HG03025 (cell line): ENCODE measurements around the gene ZKSCAN3.
A peak's percentile ranks its signal among the peaks of the same experiment; 100 is the strongest.
"Not testable (repeated sequence)": the region's sequence is repeated elsewhere in the genome, so short reads cannot be mapped to it uniquely, and the experiment has no call there.

Experiments
- ATAC-seq: cut with Tn5 transposase; IDR thresholded peaks from one replicate; pipeline ENCODE4 v1.9.1; 2021; ENCODE audit warnings: mild to moderate bottlenecking, moderate library complexity; ENCODE audit not compliant: unreplicated experiment, low FRiP score

Gene ZKSCAN3

DNA sequence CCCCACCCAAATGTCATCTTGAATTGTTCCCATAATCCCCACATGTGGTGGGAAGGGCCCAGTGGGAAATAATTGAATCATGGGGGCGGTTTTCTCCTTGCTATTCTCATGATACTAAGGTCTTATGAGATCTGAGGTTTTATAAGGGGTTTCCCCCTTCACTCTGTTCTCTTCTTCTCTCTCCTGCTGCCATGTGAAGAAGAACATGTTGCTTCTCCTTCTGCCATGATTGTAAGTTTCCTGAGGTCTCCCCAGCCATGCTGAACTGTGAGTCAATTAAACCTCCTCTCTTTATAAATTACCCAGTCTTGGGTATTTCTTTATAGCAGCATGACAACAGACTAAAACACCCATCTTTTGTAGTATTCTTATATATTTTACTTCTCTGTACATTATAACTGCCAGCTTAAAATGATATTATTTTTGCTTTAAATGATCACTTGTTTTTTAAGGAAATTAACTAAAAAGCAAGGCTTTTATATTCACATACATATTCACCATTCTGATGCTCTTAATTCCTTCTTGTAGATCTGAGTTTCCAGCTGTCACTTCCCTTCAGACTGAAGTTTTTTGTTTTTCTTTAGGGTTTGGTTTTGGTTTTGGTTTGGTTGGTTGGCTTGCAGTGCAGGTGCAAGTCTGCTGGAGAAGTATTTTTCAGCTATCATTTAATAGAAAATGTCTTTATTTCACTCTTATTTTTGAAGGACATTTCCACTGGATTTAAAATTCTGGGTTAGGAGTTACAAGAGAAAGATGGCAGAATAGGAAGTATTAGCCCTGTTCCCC is 9.2 kb upstream of the ZKSCAN3 start:
- ATAC-seq: no peak

DNA sequence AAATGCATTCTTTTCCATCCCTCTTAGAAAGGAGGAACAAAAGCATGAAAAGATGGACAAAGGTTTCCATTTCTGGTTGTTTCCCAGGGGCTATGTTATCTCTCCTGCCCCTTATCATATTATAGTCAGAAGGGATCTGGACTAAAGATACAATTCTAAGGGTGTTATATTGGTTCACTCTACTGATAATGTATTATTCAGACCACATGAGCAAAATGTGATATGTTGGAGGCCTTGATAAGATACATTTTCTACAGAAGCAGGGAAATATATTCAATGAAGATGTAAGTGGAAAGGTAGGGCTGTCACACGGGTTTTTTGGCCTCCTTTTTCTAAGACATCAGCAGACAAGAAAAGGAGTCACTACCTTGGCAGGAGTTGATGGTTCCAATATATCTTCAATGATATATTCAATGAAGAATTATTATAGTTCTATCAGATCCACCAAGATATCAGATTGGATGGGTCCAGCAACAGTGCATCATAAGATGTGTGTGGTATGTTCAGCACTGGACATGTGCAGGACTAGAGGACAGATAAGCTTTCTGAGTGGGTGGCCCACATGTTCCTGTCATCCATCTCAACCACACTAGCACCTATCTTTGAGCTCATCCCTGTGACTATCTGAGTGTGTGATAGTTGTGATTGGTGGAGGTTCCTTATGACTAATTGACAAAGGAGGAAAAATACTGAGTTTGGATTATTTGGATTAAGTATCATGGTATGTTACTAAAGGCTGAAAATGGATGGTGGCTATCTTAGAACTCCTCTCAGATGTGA is 5.7 kb upstream of the ZKSCAN3 start:
- ATAC-seq: no peak

DNA sequence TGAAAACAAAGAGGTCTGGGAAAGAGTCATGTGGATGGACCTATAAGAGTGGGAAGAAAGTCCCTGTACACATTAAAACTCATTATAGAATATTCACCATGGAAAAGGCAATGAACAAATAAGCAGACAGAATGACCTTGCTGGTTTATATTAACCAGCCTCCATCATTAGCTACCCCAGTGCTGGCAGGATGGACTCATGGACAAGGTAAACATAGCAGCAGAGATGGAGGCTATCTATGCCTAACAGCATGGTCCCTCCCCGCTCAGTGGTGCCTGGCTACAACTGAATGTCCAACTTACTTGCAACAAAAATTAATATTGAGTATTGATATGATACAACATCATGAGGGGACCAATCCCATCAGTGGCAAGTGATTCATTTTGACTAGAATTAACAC is 4.5 kb upstream of the ZKSCAN3 start:
- no peak for ATAC-seq

DNA sequence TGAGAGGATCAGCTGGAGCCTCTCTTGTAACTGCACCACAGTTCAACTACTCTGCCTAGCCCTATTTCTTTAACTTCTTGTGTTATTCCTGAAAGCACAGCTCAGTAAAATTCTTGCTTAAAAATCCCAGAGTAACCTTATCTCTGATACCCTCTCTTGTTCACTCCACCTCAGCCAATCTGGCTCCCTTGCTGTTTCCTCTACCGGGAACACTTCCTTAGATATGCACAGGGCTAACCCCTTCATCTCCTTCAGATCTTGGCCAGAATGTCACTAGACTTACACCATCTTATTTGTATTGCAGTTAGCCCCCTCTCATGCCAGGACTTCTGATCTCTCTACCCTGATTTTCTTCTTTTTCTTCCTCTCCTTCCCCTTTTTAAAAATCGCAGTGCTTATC is 2.6 kb upstream of the ZKSCAN3 start:
- ATAC-seq: no peak

DNA sequence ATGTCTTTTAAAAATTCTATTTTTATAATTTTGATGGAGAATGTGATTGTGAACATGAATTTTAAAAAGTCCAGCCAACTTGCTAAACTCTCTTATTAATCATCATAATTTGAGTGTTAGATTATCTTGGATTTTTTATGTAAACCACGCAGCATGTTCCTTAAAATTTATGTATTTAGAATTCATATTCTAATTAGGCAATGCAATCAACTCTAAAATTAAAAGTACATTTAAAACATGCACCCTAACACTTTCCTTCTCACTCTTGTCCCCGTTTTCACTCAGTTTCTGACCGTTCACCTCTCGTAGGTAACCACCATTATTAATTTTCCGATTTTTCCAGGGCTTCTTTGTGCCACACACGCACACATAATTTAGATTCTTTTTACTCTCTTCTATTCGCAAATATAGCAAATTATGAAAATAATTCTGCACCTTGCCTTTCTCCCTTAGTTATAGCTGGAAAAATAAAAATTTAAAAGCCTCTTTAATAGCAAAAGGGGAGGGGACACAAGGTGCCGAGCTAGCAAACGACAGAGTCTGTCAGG is 329 bp upstream of the ZKSCAN3 start:
- ATAC-seq: no peak

DNA sequence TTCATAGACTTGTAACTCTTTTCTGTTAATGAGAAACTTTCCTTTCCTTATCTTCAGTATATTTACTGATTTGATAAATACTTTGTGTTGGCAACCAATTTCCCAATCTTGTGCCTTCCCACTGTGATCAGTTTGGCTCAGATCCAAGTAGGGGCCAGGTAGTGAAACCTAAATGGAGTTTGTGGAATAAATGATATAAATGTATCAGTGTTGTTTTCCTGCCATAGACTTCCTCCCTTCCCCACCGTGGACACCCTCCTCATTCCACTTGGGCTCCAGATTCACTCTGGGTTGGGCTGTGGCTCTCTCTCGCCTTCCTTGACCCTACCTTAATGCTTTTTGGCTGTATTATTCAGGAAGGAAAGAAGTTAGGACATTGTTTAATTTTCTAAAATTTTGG is 1.3 kb downstream of the ZKSCAN3 start:
- no peak for ATAC-seq

DNA sequence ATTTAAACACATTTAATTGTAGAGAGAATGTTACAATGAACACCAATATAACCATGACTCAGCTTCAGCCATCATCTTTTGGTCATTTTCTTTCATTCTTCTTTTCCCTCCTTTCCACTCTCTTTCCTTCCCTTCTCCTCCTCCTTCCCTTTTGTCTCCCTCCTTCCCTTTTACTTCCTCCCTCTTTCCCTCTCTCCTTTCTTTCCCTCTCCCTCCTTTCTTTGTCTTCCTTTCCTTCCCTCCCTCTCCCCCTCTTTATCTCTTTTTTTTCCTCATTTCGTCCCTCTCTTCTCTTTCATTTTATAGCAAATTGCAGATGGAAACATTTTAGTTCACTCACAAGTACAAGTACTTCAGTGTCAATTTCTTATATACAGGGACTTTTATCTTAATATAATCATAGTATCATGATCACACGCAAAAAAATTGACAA is 1.8 kb downstream of the ZKSCAN3 start:
- ATAC-seq: no peak

DNA sequence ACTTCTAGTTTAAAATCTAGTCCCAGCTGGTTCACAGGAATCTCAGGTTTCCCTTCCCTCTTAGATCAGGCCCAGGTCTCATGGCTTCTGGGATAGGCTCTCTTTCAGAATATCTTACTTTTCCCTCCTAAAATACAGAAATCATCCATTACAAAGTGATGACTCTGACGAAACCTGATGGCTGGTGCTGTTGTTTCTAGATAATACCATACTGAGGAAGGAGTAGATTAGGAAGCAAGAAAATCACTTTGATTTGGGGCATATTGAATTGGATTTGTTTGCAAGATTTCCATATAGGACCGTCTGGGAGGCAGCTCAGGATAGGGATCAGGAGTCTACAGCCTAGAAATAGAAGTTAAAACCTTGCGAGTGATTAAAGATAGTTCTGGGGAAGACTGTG is 3.6 kb downstream of the ZKSCAN3 start:
- ATAC-seq: no peak

DNA sequence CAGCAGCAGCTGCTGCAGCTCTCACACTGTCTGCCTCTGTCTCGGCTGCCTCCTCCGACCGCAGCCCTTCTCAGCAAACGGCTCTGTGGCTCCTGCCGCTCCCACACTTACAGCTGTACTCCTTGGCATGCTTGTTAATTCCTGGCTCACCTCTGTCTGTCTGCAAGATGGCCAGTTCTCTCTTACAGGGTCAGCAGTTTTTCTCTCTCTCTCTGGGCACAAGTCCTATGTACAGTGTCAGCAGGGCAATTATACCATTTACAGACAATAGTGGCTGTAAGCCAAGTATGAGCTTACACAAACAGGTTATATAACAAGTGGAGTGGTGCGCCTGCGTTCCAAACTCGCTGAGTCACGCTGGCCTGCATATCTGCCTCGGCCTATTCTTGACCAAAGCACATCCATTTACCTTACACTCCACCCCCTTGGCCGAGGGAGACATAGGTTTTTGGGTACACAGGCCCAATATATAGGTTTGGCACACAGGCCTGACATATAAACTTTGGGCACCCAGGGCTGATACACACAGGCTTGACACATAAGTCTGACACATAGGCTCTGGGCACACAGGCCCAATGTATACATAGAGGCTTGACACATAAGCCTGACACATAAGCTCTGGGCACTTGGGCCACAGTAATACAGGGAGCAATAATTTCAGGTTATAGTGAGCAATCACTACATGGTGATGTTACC is 4.4 kb downstream of the ZKSCAN3 start:
- no peak for ATAC-seq

DNA sequence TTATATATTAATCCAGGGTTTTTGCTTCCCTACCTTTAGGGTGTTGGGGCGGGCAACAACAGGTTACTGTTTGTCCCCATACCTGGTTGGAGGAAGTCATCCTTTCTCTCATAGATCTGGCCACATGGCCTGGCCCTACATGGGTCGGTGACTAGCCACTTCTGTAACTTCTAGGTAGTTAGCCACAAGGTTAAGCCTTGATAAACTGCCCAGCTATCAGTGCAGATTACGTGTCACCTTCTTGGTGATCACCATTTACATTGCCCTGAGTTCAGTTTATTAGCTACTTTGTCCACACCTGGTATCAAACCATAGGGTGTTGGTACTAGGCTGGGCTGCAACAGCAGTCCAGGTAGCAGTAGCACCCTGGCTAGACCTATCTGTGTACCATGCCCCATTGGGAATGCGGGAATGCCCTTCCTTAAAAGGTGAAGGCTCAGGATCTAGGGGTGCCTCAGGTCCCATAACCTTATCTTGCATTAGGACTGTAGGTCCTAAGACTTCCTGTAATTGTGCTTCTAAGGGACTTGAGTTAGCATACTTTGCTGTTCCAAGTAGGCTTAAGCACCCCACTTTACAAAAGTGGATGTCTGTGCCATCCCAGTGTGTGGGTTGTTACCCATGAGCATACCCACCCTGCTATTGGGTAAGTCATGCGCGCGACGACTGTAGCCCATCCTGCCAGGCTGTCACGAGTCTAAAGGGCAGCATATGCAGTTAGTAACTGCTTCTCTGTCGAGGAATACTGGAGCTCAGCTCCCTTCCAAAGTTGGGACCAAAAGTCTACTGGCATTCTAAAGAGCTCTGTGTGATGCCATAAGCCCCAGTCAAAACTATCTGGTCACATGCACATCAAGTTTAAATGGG is 5.2 kb downstream of the ZKSCAN3 start:
- no peak for ATAC-seq

DNA sequence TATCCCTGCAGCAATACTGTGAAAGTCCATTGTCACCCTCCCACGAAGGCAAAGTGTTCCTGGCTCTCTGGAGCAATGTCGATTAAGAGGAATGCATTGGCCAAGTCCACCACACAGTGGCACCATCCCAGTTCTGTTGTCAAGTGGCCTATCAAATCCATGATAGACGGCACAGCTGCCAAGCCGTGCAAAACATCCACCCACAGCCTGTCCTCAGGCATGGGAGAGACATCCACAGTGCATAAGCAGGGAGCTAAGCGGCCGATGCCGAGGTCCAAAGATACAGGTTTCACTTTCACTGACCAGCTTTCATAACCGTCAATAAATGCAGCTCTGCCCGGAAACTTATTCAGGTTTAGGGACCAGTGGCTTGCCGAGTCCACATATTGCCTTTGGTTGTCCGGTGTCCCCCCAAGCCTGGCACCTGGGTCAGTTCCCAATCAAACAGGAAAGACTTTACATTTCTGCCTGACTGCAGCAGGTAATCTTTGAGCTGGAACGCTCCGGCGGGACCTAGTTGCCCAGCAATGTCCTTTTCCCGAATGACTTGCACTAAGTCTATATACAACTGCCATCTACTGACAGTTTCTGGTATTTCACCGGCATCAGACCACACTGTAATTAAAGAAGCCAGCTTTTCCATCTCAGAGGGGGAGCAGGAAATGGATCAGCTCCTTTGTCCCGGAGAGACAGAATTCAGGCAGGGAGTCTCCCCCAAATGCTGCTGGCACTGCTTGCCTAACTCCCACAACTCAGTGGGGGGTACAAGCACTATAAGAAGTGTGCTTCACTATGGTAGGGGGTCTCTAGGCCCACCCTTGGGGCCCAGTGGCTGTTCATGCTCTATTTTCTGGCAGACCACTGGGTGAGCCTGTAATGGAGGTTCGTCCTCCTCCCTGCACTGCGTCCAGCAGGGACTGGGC is 6.3 kb downstream of the ZKSCAN3 start:
- ATAC-seq: no peak

DNA sequence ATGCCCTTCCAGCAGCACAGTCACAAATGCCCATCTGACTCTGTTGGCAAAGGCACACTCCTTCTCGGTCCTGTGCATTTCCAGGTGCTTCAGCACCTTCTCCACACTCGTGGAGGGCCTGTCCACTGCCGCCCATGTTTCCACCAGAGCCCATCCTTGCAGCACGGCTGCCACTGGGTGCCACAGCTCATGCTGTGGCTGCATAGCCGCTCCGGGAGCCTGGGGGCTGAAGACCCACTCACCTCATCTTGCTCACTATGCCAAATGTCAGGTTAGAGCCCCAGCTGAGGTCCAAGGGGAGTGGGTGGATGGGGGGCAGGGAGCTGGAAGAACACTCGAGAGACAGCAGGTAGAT is 6.9 kb downstream of the ZKSCAN3 start:
- ATAC-seq: no peak

DNA sequence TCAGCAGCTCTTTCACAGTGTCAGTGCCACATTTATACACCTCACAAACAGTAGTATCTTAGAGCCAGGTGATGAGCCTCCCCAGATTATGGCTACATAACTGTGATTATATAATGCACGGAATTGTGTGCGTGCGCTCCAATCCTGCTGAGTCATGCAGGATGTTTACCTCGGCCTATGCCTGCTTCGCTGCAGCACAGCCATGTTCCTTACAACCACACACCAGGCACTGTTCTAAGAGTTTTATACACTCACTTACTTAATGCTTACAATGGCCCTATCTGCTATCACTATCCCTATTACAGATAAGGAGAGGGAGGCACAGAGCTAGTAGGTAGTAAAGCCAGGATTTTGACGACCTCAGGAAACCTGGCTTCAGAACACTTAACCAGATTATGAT is 7.3 kb downstream of the ZKSCAN3 start:
- ATAC-seq: no peak

DNA sequence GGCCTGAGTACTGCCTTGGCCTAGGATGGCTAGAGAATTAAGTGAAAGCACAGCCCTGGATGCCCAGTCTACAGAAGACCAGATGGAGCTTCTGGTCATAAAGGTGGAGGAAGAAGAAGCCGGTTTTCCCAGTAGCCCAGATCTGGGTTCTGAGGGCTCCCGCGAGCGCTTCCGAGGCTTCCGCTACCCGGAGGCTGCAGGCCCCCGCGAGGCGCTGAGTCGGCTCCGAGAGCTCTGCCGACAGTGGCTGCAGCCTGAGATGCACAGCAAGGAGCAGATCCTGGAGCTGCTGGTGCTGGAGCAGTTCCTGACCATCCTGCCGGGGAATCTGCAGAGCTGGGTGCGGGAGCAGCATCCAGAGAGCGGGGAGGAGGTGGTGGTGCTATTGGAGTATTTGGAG is 9.8 kb downstream of the ZKSCAN3 start:
- not testable (repeated sequence) for ATAC-seq

DNA sequence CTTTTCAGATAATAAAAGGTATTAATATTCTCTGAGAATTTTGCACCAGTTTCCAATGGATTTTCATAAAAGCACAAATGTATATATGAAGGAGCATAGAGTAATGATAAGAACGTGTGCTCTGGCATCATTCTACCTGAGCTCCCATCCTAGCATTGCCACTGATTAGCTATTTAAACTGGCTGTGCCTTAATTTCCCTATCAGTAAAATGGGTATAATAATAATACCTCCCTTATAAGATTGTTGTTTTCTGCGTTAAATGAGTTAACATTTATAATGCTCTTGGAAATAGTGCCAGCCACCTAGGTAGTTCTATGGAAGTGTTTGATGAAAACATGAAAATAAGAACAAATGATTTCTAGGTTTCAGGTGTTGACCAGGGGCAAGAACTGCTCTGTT is 11.2 kb downstream of the ZKSCAN3 start:
- no peak for ATAC-seq

DNA sequence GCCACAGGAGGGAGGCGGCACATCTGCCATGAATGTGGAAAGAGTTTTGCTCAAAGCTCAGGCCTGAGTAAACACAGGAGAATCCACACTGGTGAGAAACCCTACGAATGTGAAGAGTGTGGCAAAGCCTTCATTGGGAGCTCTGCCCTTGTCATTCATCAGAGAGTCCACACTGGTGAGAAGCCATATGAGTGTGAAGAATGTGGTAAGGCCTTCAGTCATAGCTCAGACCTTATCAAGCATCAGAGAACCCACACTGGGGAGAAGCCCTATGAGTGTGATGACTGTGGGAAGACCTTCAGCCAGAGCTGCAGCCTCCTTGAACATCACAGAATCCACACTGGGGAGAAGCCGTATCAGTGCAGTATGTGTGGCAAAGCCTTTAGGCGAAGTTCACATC is 15.8 kb downstream of the ZKSCAN3 start:
- ATAC-seq: not testable (repeated sequence)

DNA sequence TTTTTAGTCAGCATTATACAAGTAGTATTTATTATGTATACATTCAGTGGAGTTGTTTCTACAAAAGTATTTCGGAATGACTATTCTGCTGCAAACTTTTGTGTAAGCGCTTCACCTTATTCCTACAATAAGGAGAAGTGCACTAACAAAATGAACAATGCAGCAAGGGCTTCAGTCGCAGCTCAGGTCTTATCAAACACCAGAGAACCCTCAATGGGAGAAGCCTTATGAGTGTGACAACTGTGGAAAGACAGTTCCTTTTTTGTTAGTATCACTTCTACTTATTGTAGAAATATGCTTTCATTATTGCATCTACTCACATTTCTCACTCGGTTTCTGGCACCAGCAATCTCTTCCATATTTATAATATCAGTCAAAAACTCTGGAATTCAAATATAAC is 18.8 kb downstream of the ZKSCAN3 start:
- peak; percentile 83 for ATAC-seq

DNA sequence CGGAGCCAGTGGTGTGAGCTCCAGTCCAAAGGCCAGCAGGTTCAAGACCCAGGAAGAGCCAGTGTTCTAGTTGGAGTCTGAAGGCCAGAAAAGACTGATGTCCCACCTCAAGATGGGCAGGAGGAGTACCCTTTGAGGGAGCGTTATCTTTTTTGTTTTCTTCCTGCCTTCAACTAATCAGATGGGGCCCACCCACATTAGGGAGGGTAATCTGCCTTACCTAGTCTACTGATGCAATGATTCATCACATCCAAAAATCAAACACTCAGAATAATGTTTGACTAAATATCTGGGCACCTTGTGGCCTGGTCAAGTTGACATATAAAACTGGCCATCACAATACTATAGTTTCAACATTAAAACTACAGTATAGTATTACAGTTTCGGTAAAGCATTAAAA is 19.7 kb downstream of the ZKSCAN3 start:
- ATAC-seq: no peak

DNA sequence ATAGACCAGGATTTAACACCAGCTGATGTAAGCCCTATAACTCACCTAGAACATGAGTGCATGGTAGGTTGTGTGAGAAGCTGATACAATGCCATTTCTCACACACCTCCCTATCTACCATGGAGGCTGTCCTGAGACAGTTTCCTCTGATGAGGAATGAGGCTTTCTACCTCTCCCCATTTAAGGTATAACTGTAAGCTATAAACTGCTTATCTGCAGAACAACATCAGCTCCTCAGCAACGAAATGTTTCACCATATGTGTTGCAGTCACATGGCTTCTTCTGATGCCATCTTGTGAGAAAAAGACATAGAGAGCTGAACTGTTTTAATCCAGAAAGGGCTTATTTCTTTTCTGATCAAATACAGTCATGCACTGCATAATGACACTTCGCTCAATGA is 20.7 kb downstream of the ZKSCAN3 start:
- ATAC-seq: no peak
